ENCODE measurements around the gene ASB5.
"Not testable (repeated sequence)": the region's sequence is repeated elsewhere in the genome, so short reads cannot be mapped to it uniquely, and the experiment has no call there.

The ASB5 gene

GRCh38 chr4:176217510-176217909 lies 51.5 kb downstream of the ASB5 start:
- no peak for DNase-seq

DNA sequence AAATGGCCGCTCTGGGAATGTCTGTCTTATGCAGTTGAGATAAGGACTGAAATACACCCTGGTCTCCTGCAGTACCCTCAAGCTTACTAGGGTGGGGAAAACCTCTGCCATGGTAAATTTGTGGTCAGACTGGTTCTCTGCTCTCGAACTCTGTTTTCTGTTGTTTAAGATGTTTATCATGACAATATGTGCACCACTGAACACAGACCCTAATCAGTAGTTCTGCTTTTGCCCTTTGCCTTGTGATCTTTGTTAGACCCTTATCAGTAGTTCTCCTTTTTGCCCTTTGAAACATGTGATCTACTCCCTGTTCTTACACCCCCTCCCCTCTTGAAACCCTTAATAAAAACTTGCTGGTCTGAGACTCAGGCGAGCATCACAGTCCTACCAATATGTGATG lies 56.7 kb downstream of the ASB5 start:
- not testable (repeated sequence) for DNase-seq

DNA sequence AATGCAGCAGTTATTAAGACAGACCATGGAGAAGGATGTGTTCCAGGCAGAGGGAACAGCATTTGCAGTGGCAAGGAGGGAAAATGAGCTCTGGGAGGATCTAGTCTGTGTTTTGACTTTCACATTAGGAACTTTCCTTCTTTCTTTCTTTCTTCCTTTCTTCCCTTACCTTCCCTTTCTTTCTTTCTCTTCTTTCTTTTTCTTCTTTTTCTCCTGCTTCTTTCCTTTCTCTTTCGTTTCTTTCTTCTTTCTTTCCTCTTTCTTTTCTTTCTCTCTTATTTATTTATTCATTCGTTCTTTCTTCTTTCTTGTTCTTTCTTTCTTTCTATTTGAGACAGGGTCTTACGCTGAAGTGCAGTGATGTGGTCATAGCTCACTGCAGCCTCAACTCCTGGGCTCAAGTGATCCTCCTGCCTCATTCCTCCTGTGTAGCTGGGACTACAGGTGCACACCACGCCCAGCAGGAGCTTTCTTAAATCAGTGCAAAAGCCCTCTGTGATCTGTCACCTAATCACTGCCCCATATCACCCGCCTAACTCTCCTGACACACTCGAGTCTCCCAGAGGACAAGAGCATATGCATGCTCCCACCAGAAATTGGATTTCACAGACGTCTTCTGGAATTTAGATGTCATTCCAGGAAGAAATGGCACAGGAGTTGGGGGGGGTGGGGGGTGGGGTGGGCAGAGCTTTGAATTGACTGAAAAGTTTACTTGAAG lies 58.3 kb downstream of the ASB5 start:
- DNase-seq = no peak

DNA sequence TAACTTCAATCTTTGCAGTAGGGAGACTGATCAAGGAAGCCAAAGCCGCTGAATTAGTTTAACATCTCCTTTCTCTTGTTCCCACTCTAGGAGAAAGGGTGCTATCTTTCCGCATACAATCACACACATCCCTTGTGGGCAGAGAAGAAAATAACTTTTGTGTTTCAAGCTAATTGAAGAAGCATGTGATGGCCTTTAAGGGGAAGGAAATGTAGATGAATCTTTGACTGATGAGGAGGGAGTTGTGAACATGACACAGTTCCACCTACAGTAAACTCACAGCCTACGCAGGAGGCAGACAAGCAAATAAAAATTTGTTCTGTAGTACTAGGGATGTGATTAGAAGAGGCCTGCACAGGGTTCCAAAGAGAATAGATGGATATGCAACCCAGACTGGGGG lies 58.9 kb downstream of the ASB5 start:
- DNase-seq = no peak

DNA sequence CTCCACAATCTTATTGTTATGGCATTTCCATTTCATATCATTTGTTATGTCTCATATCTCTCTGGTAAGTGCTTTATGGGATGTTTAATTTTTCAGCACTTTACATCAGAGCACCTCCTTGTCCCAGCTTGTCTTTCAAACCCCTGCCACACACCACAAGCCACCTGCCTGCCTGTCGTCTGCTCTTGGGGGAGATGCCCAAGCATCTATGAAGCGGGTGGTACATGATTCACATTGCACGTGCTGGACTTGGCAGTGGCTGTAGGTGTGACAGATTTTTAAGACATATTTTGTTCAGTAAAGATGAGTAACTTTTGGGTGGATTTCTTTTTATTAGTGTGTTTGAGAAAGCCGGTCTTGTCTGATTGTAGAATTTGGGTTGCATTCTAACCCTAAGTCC lies 59.5 kb downstream of the ASB5 start:
- no peak for DNase-seq

DNA sequence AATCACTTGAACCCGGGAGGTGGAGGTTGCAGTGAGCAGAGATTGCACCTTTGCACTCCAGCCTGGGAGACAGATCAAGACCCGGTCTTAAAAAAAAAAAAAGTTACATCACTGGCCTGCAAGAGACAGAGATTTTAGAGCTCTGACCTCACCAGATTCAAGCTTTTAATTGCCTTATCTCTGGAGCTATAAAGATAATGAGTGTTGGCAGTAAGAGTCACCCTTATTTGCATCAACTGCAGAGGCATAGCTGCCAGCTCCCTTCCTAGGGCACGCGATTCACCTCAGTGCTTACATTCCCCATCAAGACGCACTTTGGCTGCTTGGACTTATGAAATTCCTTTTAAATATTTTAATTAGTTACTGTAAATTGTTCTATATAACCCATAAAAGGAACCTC lies 61.2 kb downstream of the ASB5 start:
- no peak for DNase-seq

DNA sequence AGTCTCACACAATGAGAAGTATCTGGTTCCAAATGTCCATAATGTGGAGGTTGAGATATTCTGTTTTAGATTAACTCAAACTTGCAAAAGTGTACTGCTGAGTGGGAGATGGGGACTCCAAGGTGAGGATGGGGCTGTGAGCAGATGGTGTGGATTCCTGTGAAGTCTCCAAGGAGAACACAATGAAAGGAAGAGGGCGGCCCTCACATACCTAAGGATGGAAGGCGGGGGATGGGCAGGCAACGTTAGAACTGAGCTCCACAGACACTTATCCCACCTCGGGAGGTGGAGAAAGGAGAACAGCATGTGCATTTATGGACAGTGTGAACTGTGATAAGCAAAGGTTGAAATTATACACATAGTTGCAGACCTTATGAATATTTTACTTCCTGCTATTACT lies 63.7 kb downstream of the ASB5 start:
- no peak for DNase-seq

- peak; percentile 86 for DNase-seq
Observed at GRCh38 chr4:176198316-176198903, 70.6 kb downstream of the ASB5 start.

DNA sequence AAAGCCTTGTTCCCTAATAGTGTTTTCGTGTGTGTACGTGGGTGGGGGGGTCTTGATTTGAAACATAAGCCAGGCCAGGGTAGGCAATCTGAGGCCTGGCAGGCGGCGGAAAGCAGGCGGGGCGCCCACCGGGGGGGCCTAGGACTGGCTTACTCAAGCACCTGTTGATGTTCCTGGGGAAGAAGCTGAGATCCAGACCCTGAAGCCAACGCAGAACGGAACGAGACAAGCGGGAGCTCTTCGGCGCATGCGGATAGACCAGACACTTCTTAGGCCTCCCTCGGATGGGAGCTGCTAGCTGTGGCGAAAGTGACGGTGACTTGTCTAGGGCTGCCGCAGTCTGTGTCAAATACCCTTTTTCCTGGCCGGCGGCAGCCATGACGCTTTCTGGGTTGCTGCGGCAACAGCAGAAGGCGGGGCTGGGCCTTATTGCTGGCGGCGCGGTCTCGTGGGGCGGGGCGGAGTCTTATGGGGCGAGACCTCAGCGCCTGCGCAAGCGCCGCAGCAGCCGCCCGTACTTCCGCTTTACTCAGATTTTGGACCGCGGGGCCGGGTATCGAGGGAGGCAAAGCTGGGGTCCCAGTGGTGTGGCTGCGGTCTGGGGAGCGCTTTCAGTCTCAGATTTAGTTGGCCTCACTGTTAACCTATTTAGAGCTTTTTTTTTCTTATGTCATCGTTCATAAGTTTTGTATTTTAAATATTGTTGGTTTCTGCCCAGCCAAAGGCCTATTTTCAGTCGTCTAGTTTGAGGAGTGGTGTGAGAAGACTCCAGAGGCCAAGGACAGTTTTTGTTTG lies 73.6 kb downstream of the ASB5 start, which contains the start of gene SPATA4:
Gene SPATA4, minus strand, starts transcription at position 402 of the 795 bp plus-strand sequence. Its CDS starts 23 bp downstream, at position 379.
- DNase-seq = peak; percentile 95

DNA sequence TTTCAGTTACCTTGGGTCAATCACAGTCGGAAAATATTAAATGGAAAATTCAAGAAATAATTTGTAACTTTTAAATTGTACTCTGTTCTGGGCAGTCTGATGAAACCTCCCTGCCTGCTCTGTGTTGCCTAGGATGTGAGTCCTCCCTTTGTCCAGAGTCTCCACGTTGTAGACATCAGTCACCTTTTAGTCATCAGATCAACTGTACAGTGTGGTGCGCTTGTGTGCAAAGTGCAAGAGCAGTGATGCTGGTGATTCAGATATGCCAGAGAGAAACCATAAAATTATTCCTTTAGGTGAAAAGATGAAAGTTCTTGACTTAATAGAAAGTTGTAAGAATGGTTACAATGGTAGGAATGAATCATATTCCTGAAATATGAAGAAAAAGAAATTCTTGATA lies 75.1 kb downstream of the ASB5 start:
- no peak for DNase-seq

GRCh38 chr4:176193126-176193525 lies 75.9 kb downstream of the ASB5 start:
- no peak for DNase-seq

DNA sequence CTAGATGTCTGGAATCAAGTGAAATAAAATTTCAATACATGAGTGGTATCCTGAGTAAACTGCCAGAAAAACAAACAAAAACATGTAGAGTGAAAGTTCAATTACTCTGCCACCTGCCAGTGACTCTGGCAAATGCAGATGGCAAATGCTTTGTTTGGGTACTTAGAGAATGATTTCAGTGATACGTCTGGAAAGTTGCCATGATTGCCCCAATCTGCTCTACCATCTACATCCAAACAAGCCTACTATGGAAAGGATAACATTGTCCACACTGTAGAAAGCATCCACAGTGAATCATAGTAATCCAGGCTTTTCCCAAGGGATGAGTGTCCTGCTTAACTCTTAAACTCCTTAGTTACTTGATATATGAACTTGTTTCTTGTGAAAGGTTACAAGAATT lies 77.0 kb downstream of the ASB5 start:
- DNase-seq = peak; percentile 78

GRCh38 chr4:176189891-176190795 lies 78.9 kb downstream of the ASB5 start:
- no peak for DNase-seq

DNA sequence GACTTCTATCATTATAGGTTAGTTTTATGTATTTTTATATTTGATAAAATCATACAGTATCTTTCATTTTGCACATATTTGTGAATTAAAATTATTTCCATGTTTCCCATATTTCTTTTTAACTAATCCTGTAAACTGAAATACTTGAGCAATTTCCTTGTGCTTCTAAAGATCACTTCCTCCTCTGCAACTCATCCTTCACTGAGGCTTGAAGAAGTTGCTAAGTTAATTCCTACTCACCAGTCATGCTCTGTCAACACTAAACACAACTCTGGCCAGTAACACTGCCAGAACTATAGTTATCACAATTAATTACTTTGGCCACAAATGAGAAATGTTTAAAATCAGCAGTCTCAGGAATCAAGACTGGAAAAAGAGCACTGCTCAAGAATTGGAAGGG lies 80.4 kb downstream of the ASB5 start:
- DNase-seq = no peak

- peak; percentile 2 for DNase-seq
Observed at GRCh38 chr4:176187624-176188023, 81.4 kb downstream of the ASB5 start.

- peak; percentile 37 for DNase-seq
Observed at GRCh38 chr4:176186671-176187395, 82.2 kb downstream of the ASB5 start.

DNA sequence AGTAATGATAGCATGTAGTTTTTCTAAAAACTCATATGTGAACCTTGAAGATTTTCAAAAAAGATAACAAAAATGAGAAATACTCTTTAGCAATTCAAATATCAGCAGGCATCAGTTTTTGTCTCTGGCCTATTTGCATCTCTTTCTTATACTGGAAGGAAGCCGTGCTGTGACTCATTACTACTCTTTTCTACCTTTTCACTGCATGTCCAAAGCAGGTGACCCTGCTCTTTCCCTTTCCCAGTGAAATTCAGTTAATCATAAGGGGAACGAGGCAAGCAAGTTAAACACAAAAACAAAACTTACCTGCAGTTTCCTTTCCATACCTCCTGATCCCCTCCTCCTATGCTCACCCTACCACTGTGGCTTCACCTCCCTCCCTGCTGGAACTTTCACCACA lies 83.0 kb downstream of the ASB5 start:
- peak; percentile 47 for DNase-seq

GRCh38 chr4:176185051-176185450 lies 84.0 kb downstream of the ASB5 start:
- no peak for DNase-seq
